Heart left ventricle (tissue), 13 donors: ENCODE measurements around the gene CTAG1A.
"Not testable (repeated sequence)": the region's sequence is repeated elsewhere in the genome, so short reads cannot be mapped to it uniquely, and the experiment has no call there.

Experiments used
- POLR2A ChIP-seq, 2 donors: fragments of 450-650 bp; IDR thresholded peaks; one replicate each; pipeline ENCODE4 v1.6.1; 2017; ENCODE audit warnings: antibody characterized with exemption in 2 of 2, mild to moderate bottlenecking in 2 of 2, moderate library complexity in 2 of 2
- TF ChIP-seq, protein P1 (sequence below), 12 donors: fragments of 200-600 bp; sonication (generic) in 4 of 12; IDR thresholded peaks; one replicate each; pipeline versions ENCODE4 v1.5.0 to v1.8.0; 2018 to 2022; ENCODE audit warnings: antibody characterized with exemption in 12 of 12, mild to moderate bottlenecking in 5 of 12
- donor health status: ischemic (EF 13 %, LVEDD 7.1; RV severe dilation, severe dysfunction).
- donor health status: DM: no; HTN: yes; CAD: no.
- donor health status: DM: no; HTN: no; CAD: no.
- donor health status: ischemic (EF 25% LVEDD 6.9; RV normal size, moderate dysfunction).
- donor health status: ischemic (EF 25% LVEDD 5.7; RV mildly dilated, moderate dysfunction).
- donor health status: ischemic (EF 35%, LVEDD 5.7; RV mildly dilated, moderate dysfunction).
- donor health status: nonischemic (EF 11% LVEDD 7.7; RV severe dilation, severe dysfunction).
- donor health status: DM: yes; HTN: yes; CAD: no.
- donor health status: PGD.
- donor health status: ischemic (EF 29% LVEDD 5.4; RV normal size, mild dysfunction).
- donor health status: nonischemic (EF 23%, LVEDD 6.1; RV moderate dilation, normal function).

DNA sequence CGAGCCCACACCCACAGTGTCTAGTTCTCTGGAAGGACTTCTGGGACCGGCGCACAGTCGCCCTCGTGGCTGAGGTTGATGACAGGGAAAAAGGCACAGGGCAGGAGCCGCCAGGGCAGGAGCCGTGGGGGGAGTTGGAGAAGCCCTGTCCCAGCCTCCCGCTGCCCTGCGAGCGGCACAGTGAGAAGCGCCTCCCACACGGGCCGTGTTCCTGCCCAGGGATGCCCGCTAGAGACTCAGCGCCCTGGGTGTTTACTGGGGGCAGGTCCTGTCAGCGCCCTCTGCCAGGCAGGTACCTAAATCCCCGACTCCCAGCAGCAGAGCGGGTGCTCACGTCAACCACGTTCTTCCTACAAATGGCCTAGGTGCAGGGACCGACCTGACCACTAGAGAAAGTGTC lies 26.0 kb upstream of the CTAG1A start:
- TF ChIP-seq, protein P1, sequence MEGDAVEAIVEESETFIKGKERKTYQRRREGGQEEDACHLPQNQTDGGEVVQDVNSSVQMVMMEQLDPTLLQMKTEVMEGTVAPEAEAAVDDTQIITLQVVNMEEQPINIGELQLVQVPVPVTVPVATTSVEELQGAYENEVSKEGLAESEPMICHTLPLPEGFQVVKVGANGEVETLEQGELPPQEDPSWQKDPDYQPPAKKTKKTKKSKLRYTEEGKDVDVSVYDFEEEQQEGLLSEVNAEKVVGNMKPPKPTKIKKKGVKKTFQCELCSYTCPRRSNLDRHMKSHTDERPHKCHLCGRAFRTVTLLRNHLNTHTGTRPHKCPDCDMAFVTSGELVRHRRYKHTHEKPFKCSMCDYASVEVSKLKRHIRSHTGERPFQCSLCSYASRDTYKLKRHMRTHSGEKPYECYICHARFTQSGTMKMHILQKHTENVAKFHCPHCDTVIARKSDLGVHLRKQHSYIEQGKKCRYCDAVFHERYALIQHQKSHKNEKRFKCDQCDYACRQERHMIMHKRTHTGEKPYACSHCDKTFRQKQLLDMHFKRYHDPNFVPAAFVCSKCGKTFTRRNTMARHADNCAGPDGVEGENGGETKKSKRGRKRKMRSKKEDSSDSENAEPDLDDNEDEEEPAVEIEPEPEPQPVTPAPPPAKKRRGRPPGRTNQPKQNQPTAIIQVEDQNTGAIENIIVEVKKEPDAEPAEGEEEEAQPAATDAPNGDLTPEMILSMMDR (IDR thresholded peaks at IDR 0.05) = not testable (repeated sequence)
- TF ChIP-seq POLR2A (IDR thresholded peaks at IDR 0.05) = not testable (repeated sequence)
